ENCODE results near the gene AMN.

DNA sequence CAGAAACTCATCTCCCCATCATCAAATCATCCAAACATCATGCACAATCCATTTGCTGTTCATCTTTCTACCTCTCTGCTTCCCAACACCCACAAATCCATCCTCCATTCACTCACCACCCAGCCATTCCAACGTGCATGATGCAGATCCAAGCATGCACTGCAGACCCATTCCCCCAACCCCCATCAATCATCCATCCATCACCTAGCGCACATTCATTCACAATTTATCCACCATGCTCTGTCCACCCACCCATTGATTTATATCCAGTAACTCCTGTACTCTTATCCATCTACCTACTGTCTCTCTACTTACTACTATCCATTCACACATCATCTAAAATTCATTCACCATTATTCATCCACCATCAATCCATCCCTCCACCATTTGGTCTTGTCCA, 4.0 kb upstream of the AMN start:
- TF ChIP-seq, protein P1, sequence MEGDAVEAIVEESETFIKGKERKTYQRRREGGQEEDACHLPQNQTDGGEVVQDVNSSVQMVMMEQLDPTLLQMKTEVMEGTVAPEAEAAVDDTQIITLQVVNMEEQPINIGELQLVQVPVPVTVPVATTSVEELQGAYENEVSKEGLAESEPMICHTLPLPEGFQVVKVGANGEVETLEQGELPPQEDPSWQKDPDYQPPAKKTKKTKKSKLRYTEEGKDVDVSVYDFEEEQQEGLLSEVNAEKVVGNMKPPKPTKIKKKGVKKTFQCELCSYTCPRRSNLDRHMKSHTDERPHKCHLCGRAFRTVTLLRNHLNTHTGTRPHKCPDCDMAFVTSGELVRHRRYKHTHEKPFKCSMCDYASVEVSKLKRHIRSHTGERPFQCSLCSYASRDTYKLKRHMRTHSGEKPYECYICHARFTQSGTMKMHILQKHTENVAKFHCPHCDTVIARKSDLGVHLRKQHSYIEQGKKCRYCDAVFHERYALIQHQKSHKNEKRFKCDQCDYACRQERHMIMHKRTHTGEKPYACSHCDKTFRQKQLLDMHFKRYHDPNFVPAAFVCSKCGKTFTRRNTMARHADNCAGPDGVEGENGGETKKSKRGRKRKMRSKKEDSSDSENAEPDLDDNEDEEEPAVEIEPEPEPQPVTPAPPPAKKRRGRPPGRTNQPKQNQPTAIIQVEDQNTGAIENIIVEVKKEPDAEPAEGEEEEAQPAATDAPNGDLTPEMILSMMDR (IDR thresholded peaks at IDR 0.05; ENCODE audit: poor library complexity, severe bottlenecking), result no peak
- no peak for TF ChIP-seq RAD21 (conservative IDR thresholded peaks at IDR 0.05)
- TF ChIP-seq, protein P2, sequence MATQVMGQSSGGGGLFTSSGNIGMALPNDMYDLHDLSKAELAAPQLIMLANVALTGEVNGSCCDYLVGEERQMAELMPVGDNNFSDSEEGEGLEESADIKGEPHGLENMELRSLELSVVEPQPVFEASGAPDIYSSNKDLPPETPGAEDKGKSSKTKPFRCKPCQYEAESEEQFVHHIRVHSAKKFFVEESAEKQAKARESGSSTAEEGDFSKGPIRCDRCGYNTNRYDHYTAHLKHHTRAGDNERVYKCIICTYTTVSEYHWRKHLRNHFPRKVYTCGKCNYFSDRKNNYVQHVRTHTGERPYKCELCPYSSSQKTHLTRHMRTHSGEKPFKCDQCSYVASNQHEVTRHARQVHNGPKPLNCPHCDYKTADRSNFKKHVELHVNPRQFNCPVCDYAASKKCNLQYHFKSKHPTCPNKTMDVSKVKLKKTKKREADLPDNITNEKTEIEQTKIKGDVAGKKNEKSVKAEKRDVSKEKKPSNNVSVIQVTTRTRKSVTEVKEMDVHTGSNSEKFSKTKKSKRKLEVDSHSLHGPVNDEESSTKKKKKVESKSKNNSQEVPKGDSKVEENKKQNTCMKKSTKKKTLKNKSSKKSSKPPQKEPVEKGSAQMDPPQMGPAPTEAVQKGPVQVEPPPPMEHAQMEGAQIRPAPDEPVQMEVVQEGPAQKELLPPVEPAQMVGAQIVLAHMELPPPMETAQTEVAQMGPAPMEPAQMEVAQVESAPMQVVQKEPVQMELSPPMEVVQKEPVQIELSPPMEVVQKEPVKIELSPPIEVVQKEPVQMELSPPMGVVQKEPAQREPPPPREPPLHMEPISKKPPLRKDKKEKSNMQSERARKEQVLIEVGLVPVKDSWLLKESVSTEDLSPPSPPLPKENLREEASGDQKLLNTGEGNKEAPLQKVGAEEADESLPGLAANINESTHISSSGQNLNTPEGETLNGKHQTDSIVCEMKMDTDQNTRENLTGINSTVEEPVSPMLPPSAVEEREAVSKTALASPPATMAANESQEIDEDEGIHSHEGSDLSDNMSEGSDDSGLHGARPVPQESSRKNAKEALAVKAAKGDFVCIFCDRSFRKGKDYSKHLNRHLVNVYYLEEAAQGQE (IDR thresholded peaks at IDR 0.05; ENCODE audit: borderline replicate concordance), result no peak
- TF ChIP-seq EP300 (conservative IDR thresholded peaks at IDR 0.05; ENCODE audit: poor library complexity, severe bottlenecking), result no peak
- no peak for TF ChIP-seq EZH2 (IDR thresholded peaks at IDR 0.05; ENCODE audit: borderline replicate concordance, insufficient read depth, low read length, poor library complexity, severe bottlenecking)
- no peak for TF ChIP-seq TAF1 (IDR thresholded peaks at IDR 0.05; ENCODE audit: low read depth)
- no peak for TF ChIP-seq POLR2AphosphoS5 (IDR thresholded peaks at IDR 0.05)
